NCI-H460 (cell line): ENCODE results near the gene CRIM1. TPM values are rescaled to one million over a fixed set of nuclear protein-coding genes. Genes with fewer than 3 reads are reported as not detected.

Source experiments
- DNase-seq: peaks from one replicate; pipeline ENCODE4 v3.0.0-alpha.2; 2016; ENCODE audit warnings: low read depth; ENCODE audit errors: extremely low read depth
- total RNA-seq: library from RNA; depleted of rRNA; stranded (reverse); fragments of >200 nt; shearing (Covaris generic); gene quantifications from 2 replicates; pipeline ENCODE4 v1.2.3, GENCODE V29; 2014

Gene CRIM1
- total RNA-seq, 1 experiment from 2014 or later: 117 TPM

DNA sequence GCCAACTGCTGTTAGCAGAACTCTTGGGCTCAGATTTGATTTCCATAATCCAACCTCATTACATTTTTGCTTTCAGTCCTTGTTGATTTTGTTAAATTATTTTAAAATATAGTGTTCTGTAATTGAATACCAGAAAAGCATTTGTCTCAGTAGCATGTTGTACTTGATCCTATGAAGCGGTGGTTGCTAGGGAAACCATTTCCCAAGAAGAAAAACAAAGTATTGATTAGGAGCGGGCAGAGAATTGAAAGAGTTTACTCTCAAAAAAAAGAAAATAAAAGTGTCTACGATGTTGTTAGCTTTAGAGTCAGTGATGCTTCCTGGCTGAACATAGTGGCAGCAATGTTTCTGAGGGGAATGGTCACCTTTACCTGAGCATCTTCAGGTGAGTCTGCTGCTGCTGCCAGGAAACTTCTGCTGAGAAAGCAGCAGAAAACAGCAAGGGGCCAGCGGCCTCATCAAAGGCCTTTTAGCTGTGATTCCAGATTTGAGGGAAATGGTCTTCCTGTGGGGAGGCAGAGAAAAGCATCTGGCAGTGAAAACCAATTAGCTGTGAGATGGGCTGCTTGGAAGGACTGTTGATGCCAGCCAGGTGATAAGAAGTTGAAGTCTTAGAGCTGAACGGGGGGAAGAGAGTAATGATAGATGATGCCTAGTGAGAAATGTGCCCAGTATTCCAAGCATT is 37.1 kb downstream of the CRIM1 start:
- no peak for DNase-seq

DNA sequence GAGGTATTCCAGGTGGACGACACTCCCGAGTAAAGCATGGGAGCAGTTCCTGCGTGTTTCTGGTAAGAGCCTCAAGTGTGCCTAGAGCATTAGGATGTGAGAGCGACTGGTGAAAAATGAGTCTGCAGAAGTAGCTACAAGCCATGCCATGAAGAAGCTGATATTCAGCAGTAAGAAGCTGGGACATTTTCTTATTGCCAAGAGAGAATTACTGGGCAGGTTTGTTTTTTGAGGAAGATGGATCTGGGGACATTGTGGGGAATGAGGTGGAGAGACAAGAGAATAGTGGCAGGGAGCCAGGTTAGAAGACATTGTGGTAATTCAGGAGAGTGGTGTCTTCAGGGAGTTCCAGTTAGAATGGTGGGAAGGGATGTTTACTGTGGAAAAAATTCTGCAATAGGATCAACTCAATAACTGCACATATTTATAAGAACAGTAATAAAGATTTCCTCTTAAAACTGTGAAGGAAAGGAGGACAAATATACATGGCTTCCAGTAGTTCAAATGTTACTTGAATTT is 38.2 kb downstream of the CRIM1 start:
- DNase-seq: no peak

DNA sequence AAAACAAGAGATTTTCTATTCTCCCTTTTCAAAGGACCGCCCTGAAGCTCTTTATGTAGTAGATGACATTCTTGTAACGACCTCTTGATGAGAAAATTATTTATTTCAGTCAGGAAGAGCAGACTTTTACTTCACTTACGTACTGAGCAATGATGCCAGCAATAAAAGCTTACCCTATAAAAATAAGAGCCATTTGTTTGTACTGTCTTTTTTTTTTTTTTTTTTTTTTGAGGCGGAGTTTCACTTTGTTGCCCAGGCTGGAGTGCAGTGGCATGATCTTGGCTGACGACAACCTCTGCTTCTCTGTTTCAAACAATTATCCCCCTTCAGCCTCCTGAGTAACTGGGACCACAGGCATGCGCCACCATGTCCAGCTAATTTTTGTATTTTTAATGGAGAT is 39.2 kb downstream of the CRIM1 start:
- no peak for DNase-seq

DNA sequence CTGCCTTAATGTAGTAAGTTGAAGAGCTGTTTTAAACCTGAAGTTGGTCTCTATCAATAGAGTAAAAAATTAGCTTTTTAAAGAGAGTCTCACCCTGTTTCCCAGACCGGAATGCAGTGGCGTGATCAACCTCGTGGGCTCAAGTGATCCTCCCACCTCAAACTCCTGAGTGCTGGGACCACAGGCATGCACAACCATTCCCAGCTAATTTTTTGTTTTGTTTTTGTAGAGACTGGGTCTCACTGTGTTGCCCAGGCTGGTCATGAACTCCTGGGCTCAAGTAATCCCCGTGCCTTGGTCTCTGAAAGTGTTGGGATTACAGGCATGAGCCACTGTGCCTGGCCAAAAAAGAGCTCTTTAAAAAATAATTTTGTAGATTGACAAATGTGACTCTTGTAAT is 40.3 kb downstream of the CRIM1 start:
- DNase-seq: no peak

DNA sequence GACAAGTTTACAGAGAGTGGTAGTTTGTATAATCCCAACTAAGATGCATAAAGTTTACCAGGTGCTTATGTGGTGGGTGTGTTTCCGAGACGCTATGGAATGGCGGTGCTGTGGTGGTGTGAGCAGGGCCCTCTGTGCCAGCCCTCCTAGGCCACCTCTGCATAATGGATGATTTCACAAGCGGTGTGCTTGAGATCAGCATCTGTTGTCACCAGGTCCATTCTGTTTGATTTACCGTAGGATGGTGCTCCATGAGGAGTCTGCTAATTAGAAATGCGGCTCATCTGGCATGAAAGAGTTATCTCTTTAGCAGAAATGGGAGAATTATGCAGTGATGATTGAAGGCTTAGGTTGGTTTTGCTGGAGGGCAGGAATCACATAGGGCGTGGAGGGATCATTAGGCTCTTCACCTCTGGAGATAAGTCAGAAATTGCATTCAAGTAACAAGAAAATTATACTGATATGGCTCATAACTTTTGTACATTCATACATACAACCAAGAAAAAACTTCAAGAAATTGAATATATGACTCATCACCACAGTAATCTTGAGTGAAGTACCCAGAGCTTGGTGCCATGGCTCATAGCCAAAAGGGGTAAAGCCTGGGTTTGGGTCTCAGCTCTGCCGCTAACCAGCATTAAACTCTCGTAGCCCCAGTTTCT is 41.4 kb downstream of the CRIM1 start:
- DNase-seq: no peak

DNA sequence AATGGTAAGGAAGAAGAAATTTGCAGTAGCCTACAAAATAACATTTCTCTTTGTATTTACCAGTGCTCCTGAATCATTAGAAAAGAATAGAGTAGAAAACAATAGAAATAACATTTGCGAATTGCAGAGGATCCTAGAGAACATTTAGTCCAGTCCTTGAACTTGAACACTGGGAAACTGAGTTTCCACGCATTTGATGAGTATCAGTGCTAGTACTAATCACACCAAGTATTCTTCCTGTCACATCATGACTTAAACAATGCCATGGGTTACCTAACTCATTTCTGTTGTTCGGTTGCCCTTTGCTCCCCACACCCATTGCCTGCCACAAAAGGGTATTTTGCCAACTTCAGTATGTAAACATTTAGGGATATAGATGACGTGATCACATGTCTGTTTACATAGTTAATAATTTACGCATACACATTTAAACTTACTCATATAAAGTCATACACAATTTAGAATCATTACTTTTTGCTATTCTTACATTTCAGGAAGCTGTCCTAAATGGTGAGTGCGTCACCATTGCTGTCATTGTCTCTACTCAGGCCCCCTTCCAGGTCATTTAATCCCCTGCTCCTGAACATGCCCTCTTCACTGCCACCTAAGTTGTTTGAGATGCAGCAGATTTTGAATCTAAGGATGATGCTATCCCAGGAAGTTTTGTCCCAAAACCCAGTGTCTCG is 42.3 kb downstream of the CRIM1 start:
- DNase-seq: no peak

DNA sequence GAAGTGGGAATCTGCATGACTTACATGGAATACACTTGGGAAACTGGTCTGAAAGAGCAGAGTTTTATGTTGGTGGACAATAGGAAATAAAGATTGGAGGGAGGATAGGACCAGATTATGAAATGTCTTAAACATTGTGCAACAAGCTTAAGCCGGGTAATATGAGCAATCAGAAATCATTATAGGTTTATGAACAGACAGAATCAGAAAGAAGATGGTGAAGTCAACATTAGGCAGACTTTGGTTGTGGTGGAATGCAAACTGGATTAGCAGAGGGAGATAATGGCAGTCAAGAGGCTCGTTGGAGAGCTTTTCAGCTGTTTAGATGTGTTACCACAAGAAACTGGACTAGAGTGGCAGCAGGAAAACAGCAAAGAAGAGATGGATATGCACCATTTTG is 43.5 kb downstream of the CRIM1 start:
- no peak for DNase-seq

DNA sequence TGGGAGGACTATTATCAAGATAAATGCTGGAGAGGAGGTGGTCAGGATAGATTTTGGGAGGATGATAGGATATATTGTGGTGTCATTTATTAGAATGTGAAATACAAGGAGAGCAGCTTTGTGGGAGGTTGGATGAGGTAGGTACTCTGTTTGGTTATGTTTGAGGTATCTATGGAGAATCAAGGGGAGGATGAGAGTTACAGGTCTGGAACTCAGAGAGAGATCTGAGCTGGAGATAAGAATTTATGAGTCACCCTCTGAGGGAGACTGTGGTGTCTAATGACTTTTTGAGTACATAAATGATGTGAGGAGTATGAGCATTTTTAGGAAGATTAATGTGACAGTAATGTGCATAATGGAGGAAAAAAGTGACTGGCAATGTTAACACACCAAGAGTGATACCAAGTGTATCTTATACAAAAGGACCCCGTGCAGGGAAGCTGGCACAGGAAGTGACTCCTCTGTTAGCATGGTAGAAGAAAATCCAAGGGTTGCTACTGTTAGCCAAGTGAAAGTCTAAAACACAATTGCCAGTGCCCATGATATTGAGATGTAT is 48.2 kb downstream of the CRIM1 start:
- DNase-seq: no peak

DNA sequence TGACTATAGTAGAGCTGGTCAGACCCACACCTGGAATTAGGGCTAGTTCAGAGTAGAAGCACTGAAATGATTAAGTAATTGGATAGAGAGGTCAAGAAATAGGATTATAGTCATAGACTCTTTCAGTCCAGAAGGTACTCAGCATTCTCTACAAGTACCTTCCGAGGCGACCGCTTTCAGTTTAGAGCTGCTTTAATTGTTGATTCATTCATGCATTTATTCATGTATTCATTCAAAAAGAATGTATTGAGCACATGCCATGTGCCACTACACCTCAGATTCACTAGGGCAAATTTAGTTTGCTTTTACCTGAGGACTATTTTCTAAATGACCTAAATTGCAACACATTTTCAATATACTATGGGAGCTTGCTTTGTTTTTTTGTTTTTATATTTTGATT is 48.7 kb downstream of the CRIM1 start:
- DNase-seq: no peak

DNA sequence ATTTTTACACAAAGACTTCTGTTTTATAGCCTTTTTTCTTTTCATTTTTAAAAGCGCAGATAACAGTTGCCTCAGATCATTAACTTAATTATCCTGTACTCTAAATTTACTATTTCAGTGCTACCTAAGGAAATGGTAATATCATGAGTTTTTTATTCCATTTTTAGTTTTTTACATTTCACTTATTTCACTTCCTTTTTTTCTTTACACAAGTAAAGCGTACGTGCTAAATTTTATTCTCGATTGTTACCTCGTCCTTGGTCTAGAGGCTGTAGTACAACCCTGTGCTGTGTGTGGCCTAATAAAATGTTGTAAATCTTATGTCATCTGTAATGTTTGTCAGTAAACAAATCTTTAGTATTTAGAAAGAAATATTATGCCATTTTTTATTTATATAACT is 49.2 kb downstream of the CRIM1 start:
- no peak for DNase-seq

DNA sequence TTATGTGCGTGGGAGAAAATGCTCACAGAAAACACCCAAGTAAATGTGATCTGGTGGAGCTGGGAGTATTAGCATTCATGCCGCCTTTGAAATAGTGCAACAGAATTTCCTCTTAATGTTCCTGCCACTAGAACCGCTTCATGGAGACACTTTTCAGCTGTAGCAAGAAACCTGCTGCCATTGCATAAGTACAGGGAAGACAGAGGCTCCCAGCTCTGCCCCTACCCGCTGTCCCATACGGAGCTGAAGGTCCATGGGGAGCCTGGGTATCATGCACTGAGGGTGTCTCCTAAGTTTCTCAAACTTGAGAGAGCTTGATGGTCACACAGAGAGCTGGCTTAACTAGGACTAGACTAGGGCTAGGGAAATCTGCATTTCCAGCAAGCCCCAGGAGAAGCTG is 49.6 kb downstream of the CRIM1 start:
- DNase-seq: no peak

DNA sequence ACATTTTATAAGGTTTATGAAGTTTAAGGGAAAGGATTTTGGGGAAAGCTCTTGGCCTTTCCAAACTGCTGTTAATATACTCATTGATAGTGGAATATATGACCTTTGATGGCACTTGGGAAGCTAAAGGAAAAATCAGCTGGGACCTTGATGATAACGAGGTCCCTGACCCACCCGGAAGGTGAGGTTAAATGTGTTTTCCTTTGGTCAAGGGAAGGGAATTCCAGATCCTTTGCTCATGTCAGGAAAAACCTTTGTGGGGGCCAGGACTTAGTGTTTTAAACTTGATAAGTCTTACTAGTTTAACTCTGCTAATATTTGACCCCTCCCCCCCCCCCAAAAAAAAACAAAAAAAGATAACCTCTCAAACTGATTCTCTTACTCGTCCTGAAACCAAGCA is 50.7 kb downstream of the CRIM1 start:
- DNase-seq: no peak

DNA sequence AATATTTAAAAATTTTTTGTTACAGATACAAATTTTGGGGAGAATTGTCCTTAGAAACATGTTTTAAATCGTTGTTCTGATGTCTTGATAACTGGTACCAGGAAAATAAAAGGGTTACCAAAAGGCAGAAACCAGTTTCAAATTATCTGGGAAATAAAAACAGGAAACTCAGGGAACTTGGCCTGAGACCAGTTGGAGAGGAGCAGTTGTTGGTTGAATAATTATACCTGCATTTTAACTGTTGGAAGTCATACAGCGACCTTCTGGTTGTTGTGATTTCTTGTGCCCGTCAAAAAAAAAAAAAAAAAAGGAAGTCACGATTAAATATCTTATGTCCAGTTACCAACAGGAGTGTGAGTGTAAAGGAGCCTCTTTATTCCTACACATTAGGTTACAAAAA is 51.8 kb downstream of the CRIM1 start:
- DNase-seq: no peak

DNA sequence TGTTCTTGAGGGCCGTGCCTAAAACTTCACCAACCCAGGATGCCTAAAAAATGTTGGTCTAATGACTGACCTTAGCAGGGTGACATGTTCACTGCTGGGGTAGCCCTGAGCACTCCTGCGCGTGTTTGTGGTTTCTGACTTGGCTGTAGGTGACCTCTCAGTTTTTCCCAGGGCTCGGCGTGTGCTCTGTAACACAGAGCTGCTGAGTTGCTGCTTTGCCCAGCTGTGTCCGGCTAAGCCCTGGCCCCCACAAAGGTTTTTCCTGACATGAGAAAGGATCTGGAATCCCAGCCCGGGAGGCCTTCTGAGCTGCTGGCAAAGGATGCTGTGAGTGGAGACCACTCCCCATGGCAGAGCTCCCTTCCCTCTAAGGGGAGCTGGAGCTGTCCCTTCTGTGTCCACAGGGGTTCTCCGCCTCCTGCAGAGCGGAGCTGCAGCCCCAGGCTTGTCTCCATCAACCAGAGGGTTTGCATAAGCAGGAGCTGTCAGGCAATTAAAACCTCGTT is 52.7 kb downstream of the CRIM1 start:
- no peak for DNase-seq

DNA sequence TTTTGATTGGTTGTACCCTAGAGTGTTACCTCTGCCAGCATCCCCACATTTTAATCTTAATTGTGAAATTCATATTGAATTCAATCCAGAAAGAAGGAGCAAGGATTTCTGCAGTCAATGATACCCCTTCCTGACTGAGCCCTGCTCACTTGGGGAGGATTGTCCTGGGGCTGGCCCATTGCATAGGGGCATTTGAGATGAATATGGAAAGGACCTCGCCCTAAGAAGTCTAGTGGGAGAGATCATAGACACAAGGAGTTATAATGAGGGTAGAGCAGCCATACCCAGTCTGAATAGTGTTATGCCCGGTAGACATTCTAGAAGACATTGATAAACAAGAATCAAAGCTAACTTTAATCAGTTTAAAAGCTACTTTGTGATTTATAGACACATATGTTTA is 53.8 kb downstream of the CRIM1 start:
- no peak for DNase-seq

DNA sequence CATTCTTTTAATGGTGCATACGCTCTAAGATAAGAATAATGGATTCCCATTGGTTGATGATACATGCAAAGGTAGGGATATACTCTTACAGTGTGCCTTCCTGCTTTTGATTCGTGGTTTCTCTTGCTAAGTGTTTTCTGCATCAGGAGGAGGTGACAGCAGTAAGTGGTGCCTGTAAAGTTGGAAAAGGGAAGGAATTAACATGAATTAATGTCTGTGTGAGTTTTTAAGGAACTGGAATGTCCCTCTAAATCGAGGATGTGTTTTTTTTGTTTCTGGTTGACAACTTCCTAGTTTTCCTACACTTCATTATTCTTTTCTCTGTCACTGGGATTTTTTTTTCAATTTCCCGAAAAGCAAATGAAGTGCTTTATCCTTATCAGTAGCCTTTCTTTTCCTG is 54.4 kb downstream of the CRIM1 start:
- DNase-seq: no peak

DNA sequence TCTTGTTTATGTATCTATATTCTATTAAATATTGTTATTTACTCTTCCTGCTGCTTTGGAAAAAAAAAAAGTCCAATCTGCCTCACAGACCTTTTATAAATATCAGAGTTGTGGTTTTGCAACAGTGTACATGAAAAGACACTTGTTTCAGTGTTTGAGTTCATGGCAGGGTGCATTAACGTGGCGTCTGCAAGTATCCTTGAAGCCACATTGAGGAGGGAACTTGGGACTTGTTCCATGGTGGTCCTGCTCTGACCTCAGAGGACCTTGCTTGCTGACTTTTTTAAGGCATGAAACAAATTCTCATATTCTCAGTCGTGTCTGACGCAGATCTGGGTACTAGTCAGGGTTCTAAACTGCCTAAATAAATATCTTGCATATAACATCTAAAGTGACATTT is 55.1 kb downstream of the CRIM1 start:
- no peak for DNase-seq

DNA sequence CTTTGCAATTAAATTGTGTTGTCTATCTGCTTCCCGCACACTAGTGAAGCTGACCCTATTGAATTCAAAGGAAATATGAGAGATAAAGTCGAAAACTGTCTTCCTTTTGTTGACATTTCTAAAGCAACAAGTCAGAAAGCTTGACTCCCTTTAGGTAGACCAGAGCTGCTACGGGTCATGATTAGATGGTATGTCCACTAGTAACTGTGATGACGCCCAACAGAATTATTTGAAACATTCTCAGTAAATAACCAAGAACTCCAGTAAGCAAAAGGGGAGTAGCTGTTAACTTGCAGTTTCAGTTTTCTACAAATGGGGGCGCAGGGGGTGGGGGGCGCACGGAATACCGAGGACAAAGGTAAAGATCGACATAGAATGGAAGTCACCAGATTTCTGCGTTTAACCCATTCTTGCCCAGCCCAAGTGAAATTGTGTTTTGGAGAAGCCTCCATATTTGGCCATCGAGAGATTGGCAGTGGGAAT is 56.4 kb downstream of the CRIM1 start:
- DNase-seq: peak; percentile 53

DNA sequence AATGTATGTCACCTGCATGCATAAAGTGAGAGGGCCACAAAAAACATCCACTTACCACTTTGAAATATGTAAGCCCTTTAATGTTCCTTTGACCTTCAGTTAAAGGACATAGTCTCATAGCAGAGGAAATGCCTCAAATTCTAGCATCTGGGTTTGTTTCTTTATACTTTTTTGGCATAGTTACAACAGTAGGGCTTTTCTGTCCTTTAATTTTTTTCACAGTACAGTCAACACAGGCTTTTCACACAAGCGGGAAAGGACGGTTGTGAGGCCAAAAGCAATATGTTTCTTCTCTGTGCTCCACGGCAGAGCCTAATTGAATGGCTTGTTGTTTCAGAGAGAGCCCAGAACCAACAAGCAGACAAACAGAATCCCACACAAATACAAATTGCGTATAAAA is 57.6 kb downstream of the CRIM1 start:
- DNase-seq: no peak

DNA sequence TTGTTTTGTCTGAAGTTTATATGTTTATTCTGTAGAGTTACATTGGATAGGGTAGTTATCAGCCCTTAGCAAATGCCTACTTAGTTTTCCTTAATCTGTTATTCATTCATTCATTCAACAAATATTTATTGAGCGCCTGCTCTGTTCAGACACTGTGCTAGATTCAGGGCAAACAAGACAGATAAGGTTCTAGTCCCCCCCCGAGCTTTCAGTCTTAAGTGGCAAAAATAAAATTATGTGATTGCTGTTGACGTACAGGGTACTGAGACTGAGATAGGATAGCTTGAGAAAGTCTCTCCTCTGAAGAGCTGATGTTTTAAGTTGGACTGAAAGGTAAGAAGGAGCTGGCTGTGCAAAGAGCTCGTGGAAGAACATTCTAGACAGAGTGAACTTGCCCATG is 58.7 kb downstream of the CRIM1 start:
- DNase-seq: no peak

DNA sequence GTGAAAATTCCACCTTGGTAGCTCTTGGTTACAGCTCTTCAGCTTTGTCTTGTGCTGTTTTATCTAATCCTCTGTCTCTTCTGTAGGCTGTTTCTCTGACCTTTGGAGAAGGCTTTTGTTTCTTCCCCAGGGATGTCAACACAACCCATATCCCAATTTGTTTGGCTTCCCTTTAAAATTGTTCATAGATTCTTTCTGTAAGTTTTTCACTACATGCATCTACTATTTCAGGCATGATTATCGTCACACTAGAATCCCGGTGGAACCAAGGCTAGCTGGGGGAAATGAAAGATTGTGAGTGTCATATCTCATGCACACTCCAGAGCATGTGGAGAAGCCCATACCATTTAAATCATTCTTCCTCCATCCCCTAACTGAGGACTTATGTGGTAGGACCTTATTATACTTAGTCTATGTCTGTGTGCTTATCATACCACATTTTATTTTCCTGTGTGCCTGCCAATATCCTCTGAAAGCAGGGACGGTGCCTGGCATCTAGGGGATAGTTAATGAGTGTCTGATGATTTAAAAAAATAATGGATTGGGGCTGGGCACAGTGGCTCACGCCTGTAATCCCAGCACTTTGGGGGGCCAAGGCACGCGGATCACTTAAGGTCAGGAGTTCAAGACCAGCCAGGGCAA is 59.9 kb downstream of the CRIM1 start:
- no peak for DNase-seq
